CD4-positive, alpha-beta T cell treated with Interleukin-4 for 1 hour (primary cell): ENCODE results near the gene DPP10.
"Not testable (repeated sequence)": the region's sequence is repeated elsewhere in the genome, so short reads cannot be mapped to it uniquely, and the experiment has no call there.

Experiments used
- DNase-seq, 2 donors: peaks; one replicate each; pipeline ENCODE4 v3.0.0-alpha.2; 2020 to 2022

Gene DPP10

GRCh38 chr2:114843963-114844362 is 401.5 kb downstream of the DPP10 start:
- no peak for DNase-seq

- DNase-seq: no peak
These were observed 414.8 kb downstream of the DPP10 start for GRCh38 chr2:114857196-114857595.

GRCh38 chr2:114859726-114860510 is 417.5 kb downstream of the DPP10 start:
- DNase-seq: no peak

- no peak for DNase-seq
These were observed 419.8 kb downstream of the DPP10 start for GRCh38 chr2:114862243-114862642.

GRCh38 chr2:114864901-114865300 is 422.5 kb downstream of the DPP10 start:
- DNase-seq: no peak

GRCh38 chr2:114880046-114880445 is 437.6 kb downstream of the DPP10 start:
- no peak for DNase-seq

GRCh38 chr2:114919985-114920384 is 477.5 kb downstream of the DPP10 start:
- no peak for DNase-seq

- DNase-seq: no peak
These were observed 479.6 kb downstream of the DPP10 start for GRCh38 chr2:114922076-114922475.

GRCh38 chr2:114925296-114926255 is 483.1 kb downstream of the DPP10 start:
- no peak for DNase-seq

- DNase-seq: no peak
These were observed 483.9 kb downstream of the DPP10 start for GRCh38 chr2:114926303-114926702.

GRCh38 chr2:114929225-114929624 is 486.8 kb downstream of the DPP10 start:
- DNase-seq: no peak

GRCh38 chr2:114933671-114934241 is 491.3 kb downstream of the DPP10 start:
- DNase-seq: no peak

GRCh38 chr2:114935031-114935430 is 492.6 kb downstream of the DPP10 start:
- DNase-seq: no peak

- no peak for DNase-seq
These were observed 495.0 kb downstream of the DPP10 start for GRCh38 chr2:114937366-114937930.

- DNase-seq: no peak
These were observed 498.5 kb downstream of the DPP10 start for GRCh38 chr2:114940785-114941458.

GRCh38 chr2:114949228-114949804 is 506.9 kb downstream of the DPP10 start:
- no peak for DNase-seq

- DNase-seq: no peak
These were observed 517.9 kb downstream of the DPP10 start for GRCh38 chr2:114960389-114960788.

GRCh38 chr2:114962532-114962931 is 520.1 kb downstream of the DPP10 start:
- no peak for DNase-seq

GRCh38 chr2:114968748-114969400 is 526.4 kb downstream of the DPP10 start:
- DNase-seq: no peak

GRCh38 chr2:115004321-115004720 is 561.9 kb downstream of the DPP10 start:
- DNase-seq: not testable (repeated sequence)

- DNase-seq: no peak
These were observed 569.3 kb downstream of the DPP10 start for GRCh38 chr2:115011721-115012120.

GRCh38 chr2:115022013-115022412 is 579.6 kb downstream of the DPP10 start:
- not testable (repeated sequence) for DNase-seq
